Activated naive CD4-positive, alpha-beta T cell treated with anti-CD3 and anti-CD28 coated beads for 36 hours (primary cell): ENCODE data around the gene GPR119. TPM values are rescaled to one million over a fixed set of nuclear protein-coding genes. Genes with fewer than 3 reads are reported as not detected.
"Not testable (repeated sequence)": the region's sequence is repeated elsewhere in the genome, so short reads cannot be mapped to it uniquely, and the experiment has no call there.

ENCODE experiments used
- CTCF ChIA-PET: fragments of 350-600 bp; sonication (Branson Sonifier 250); formaldehyde crosslinking; loops from one replicate; lab custom pipeline; 2021; ENCODE audit warnings: antibody characterized with exemption; lab: Charles Lee
- DNase-seq: peaks from one replicate; pipeline ENCODE4 v3.0.0-alpha.2; 2020
- H3K27ac Mint-ChIP-seq: one replicate; pipeline ENCODE4 v1.8.0; 2021; ENCODE audit warnings: mild to moderate bottlenecking, mixed read lengths
- H3K27me3 Mint-ChIP-seq: one replicate; pipeline ENCODE4 v1.8.0; 2021; ENCODE audit warnings: low read depth, mixed read lengths
- H3K36me3 Mint-ChIP-seq: one replicate; pipeline ENCODE4 v1.8.0; 2021; ENCODE audit warnings: low read depth, mixed read lengths
- H3K4me1 Mint-ChIP-seq: one replicate; pipeline ENCODE4 v1.8.0; 2021; ENCODE audit warnings: low read depth, mixed read lengths
- H3K4me3 Mint-ChIP-seq: one replicate; pipeline ENCODE4 v1.8.0; 2021; ENCODE audit warnings: mild to moderate bottlenecking, moderate library complexity, mixed read lengths
- H3K9me3 Mint-ChIP-seq: one replicate; pipeline ENCODE4 v1.8.0; 2021; ENCODE audit warnings: mixed read lengths
- intact Hi-C: fragments of 100-400 bp; cut with micrococcal nuclease; formaldehyde crosslinking; loops from one replicate; pipeline ENCODE4 v1.15.1; 2023
- total RNA-seq, 2 experiments: library from RNA; stranded (reverse); gene quantifications; one replicate each; pipeline ENCODE4 v1.2.3, GENCODE V29; 2021

The GPR119 gene
- not detected for total RNA-seq

DNA sequence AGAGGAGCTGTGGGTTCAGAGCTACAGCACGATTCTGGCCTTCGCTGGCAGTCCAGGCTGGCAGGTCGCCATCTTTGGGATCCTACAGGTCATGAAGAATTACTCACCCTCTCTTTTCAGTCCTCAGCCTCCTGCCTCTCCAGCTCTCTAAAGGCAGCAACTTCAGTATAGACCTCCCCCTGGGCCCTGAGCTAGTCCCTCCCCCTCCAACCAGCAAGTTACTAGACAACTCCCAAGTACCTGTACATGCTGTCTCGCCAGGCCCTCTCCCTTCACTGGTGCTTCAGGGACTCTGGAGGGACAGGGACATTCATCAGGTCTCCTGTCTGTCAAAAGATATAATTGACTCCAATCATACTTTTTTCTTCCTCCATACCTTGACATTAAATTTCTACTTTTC, at the start of gene GPR119:
Gene GPR119, minus strand, starts transcription at position 155 of the 400 bp plus-strand sequence. CDS start 227 bp downstream, outside the sequence.
- intact Hi-C loops = no loop called here
- Mint-ChIP-seq H3K27me3 (no peaks in the 10 kb centered on the region), H3K9me3 (no peaks in the 10 kb centered on the region), H3K4me1 (no peaks in the 10 kb centered on the region), H3K36me3 (no peaks in the 10 kb centered on the region), H3K27ac (no peak within 1 kb of the TSS), H3K4me3 (no peak within 1 kb of the TSS)
- CTCF ChIA-PET = no interaction called here
- no peak for DNase-seq

DNA sequence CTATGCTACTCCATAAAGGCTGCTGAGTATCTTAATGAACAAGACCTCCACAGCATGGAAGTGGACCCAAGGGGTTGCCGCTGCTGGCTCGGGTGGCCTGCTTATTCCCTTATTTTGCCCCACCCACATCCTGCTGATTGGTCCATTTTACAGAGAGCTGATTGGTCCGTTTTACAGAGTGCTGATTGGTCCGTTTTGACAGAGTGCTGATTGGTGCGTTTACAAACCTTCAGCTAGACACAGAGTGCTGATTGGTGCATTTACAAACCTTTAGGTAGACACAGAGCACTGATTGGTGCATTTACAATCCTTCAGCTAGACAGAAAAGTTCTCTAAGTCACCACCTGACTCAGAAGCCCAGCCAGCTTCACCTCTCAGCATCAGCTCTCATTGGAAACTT, 43.8 kb upstream of the GPR119 start:
- intact Hi-C loops, DNase-seq, CTCF ChIA-PET: not testable (repeated sequence)

DNA sequence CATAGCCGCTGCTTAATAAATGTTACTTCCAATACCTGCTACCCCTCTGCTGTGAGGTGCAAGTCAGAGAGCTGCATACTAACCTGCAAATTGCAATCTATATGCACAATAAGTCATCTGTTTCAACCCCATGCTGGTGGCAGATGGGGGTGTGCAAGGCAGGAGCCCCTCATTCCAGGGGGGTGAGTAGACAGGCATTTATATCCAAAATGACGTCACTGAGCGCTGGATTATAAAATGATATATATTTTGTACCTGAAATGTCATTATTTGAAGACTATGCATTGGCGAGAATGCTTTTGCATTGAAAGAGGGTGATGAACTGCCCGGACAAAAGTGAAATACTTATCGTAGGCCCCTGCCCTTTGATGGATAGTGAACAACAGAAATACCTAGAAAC, 41.1 kb upstream of the GPR119 start:
- no peak for DNase-seq
- no peaks in the 10 kb centered on the region for H3K36me3 Mint-ChIP-seq
- H3K27ac Mint-ChIP-seq = no peak overlapping the region
- H3K4me3 Mint-ChIP-seq = no peak overlapping the region
- H3K9me3 Mint-ChIP-seq = no peaks in the 10 kb centered on the region
- no peaks in the 10 kb centered on the region for H3K27me3 Mint-ChIP-seq
- H3K4me1 Mint-ChIP-seq = no peaks in the 10 kb centered on the region
- intact Hi-C loops = no loop called here
- CTCF ChIA-PET = no interaction called here

More for the DNA sequence above, 43.8 kb upstream of the GPR119 start:
- H3K27ac Mint-ChIP-seq, H3K4me3 Mint-ChIP-seq, H3K9me3 Mint-ChIP-seq, H3K27me3 Mint-ChIP-seq, H3K36me3 Mint-ChIP-seq, H3K4me1 Mint-ChIP-seq: not testable (repeated sequence)

DNA sequence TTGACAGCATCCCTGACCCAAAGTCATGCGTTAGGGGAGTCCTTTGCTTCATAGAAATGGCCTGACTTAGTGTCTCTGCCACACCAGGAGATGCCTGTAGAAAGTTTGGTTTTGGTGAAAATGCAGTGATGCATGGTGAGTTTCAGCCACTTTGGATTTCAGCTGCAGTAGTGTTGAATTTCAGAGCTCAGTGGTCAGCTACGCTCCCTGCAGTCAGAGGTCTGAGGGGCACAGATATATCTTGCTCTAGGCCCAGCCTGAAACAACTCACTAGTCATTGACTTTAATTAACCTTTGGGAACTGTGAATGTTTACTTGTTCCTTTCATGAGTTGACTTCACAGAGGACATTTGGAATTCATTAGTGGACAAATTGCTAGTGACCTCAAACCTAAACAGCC, 33.8 kb upstream of the GPR119 start:
- Mint-ChIP-seq H3K36me3 (peaks cover 2% of the 10 kb centered on the region), H3K27ac (no peak overlapping the region), H3K4me3 (no peak overlapping the region), H3K9me3 (no peaks in the 10 kb centered on the region), H3K27me3 (no peaks in the 10 kb centered on the region), H3K4me1 (no peaks in the 10 kb centered on the region)
- no peak for DNase-seq
- CTCF ChIA-PET = no interaction called here
- intact Hi-C loops = no loop called here

DNA sequence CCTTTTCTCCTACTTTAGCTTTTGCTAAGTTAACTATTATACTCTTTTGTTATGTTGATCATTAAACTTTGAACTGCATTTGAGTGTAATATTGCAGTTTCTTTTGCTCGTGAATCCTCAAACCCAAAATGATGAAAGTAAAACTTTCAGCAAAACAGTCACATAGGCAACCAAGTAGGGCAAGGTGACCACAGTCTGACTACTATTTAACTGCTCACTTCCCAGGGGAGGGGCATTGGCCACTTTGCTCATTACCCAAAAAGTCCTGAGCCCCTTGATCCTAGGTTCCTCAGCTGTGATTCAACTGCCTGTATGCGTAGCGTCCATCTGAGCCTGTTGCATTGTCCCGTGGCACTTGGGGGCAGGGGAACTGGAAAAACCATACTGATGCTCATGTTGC, 33.3 kb upstream of the GPR119 start:
- peaks cover 3% of the 10 kb centered on the region for H3K36me3 Mint-ChIP-seq
- H3K9me3 Mint-ChIP-seq = no peaks in the 10 kb centered on the region
- no peak overlapping the region for H3K4me3 Mint-ChIP-seq
- CTCF ChIA-PET = no interaction called here
- no peaks in the 10 kb centered on the region for H3K4me1 Mint-ChIP-seq
- intact Hi-C loops = no loop called here
- H3K27me3 Mint-ChIP-seq = no peaks in the 10 kb centered on the region
- no peak overlapping the region for H3K27ac Mint-ChIP-seq
- no peak for DNase-seq

DNA sequence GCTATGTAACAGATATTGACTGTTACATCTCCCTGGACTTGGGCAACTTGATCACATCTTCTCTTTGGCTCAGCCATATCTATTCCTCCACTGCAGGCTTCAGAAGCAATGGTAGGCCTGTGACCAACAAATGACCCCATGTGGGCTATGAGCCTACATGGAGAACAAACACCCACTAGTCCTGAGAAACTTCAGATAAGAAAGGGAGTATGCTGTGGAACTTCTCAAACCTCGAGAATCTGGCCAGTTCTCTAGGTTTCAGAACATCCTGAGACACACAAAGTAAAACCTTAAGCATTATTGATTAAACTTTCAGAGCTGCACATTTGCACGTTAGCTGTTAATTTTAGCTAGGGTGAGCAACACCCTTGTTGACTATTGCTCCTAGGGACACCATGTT, 32.6 kb upstream of the GPR119 start:
- H3K36me3 Mint-ChIP-seq = peaks cover 3% of the 10 kb centered on the region
- H3K4me3 Mint-ChIP-seq = no peak overlapping the region
- H3K27ac Mint-ChIP-seq = no peak overlapping the region
- no peaks in the 10 kb centered on the region for H3K27me3 Mint-ChIP-seq
- no peak for DNase-seq
- H3K9me3 Mint-ChIP-seq = no peaks in the 10 kb centered on the region
- intact Hi-C loops = no loop called here
- H3K4me1 Mint-ChIP-seq = no peaks in the 10 kb centered on the region
- CTCF ChIA-PET = no interaction called here

DNA sequence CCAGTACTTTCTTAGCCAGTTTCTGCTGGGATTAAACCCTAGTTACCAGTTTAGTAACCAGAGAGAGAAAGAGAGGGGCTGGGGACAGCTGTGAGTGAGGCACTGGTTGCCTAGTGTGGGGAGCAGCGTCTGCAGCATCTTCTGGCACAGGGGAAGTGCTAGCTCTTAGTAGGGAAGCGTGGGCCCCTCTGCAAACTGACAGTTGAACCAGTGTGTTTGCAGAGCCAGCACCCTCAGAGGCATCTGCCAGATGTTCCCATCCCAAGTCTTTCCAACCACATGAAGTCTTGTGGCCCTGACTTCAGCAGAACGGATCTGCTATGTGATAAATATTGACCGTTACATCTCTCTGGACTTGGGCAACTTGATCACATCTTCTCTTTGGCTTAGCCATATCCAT, 31.3 kb upstream of the GPR119 start:
- H3K4me1 Mint-ChIP-seq = no peaks in the 10 kb centered on the region
- H3K36me3 Mint-ChIP-seq = peaks cover 5% of the 10 kb centered on the region
- no peak overlapping the region for H3K27ac Mint-ChIP-seq
- H3K27me3 Mint-ChIP-seq = no peaks in the 10 kb centered on the region
- CTCF ChIA-PET = no interaction called here
- H3K9me3 Mint-ChIP-seq = no peaks in the 10 kb centered on the region
- DNase-seq = no peak
- intact Hi-C loops = no loop called here
- no peak overlapping the region for H3K4me3 Mint-ChIP-seq

DNA sequence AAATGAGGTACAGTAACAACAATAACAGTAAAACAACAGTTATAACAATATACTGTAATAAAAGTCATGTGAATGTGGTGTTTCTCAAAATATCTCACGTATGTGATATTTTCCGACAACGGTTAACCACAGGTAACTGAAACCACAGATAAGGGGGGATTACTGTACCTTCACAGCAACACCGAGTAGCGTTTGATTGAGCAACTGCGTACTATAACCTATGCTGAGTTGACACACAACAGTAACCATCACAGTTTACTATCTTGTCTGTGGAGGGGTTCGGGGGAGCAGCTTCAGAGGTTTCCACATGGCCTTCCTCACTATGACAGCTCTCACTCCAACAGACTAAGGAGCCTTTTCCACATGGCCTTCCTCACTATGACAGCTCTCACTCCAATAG, 29.7 kb upstream of the GPR119 start:
- CTCF ChIA-PET = no interaction called here
- no peak for DNase-seq
- intact Hi-C loops = no loop called here

DNA sequence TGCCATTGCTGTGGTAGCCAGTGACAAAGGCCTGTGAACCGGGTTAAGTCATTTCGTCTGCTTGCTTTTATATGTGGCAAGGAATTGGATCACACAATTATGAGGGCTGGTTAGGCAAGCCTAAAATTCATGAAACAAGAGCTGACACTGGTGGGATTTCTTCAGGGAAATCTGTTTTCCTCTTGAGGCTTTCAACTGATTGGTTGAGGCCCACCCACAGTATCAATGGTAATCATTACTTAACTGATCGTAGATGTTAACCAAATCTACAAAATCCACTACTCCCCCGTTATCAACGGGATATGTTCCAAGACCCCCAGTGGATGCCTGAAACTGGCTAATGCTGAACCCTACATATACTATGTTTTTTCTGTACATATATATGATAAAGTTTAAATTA, 29.3 kb upstream of the GPR119 start:
- CTCF ChIA-PET = no interaction called here
- Mint-ChIP-seq H3K9me3 (no peaks in the 10 kb centered on the region), H3K4me1 (no peaks in the 10 kb centered on the region), H3K27ac (no peak overlapping the region), H3K4me3 (no peak overlapping the region), H3K36me3 (peaks cover 7% of the 10 kb centered on the region), H3K27me3 (no peaks in the 10 kb centered on the region)
- intact Hi-C loops = no loop called here
- no peak for DNase-seq

More for the DNA sequence above, 29.7 kb upstream of the GPR119 start:
- H3K36me3 Mint-ChIP-seq = peaks cover 7% of the 10 kb centered on the region
- no peaks in the 10 kb centered on the region for H3K27me3 Mint-ChIP-seq
- no peak overlapping the region for H3K27ac Mint-ChIP-seq
- no peaks in the 10 kb centered on the region for H3K4me1 Mint-ChIP-seq
- no peak overlapping the region for H3K4me3 Mint-ChIP-seq
- H3K9me3 Mint-ChIP-seq = no peaks in the 10 kb centered on the region

DNA sequence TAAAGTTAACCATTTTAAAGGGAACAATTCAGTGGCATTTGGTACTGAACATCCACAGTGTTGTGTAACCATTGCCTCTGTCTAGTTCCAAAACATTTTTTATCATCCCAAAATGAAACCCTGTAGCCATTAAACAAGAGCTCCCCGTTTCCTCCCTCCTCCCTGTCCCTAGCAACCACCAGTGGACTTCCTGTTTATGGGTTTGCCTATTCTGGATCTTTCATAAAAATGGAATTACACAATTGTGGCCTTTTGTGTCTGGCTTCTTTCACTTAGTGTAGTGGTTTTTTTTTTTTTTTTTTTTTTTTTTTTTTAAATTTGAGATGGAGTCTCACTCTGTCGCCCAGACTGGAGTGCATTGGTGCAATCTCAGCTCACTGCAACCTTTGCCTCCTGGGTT, 27.9 kb upstream of the GPR119 start:
- Mint-ChIP-seq H3K4me1 (no peaks in the 10 kb centered on the region), H3K4me3 (no peak overlapping the region), H3K36me3 (peaks cover 9% of the 10 kb centered on the region), H3K9me3 (no peaks in the 10 kb centered on the region), H3K27me3 (no peaks in the 10 kb centered on the region), H3K27ac (no peak overlapping the region)
- intact Hi-C loops = no loop called here
- DNase-seq = no peak
- CTCF ChIA-PET = no interaction called here

DNA sequence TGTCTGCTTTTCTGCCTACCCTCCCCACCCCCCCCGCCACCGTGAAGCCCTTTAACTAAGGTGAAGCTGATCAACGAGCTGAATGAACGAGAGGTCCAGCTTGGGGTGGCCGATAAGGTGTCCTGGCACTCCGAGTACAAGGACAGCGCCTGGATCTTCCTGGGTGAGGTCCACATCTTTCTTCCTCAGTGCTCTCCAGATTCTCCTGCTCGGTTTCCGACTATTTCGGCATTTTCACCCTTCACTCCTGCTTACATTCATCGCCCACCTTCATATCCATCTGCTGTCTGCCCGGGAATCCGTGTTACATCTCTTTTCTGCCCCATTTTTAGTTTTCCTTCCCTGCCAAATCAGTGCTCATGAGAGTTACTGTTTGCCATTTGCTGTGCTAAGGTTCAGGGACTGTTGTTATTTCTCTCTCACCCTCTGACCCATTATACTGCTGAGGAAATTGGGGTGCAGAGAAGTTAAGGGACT, 16.8 kb upstream of the GPR119 start:
- no peaks in the 10 kb centered on the region for H3K27me3 Mint-ChIP-seq
- H3K9me3 Mint-ChIP-seq = no peaks in the 10 kb centered on the region
- H3K4me3 Mint-ChIP-seq = peak overlapping the region; percentile 83
- H3K4me1 Mint-ChIP-seq = peaks cover 20% of the 10 kb centered on the region
- CTCF ChIA-PET = interaction anchor here (1.2 kb wide), 1 partner anchor 141 kb away, joined by 3 read pairs; no protein-coding TSS in a partner anchor
- peaks cover 10% of the 10 kb centered on the region for H3K36me3 Mint-ChIP-seq
- H3K27ac Mint-ChIP-seq = peak overlapping the region; percentile 58
- DNase-seq = no peak
- intact Hi-C loops = loop anchor here (2.0 kb wide), 1 partner anchor 133 kb away; the partner anchor contains the start of gene ZNF280C

DNA sequence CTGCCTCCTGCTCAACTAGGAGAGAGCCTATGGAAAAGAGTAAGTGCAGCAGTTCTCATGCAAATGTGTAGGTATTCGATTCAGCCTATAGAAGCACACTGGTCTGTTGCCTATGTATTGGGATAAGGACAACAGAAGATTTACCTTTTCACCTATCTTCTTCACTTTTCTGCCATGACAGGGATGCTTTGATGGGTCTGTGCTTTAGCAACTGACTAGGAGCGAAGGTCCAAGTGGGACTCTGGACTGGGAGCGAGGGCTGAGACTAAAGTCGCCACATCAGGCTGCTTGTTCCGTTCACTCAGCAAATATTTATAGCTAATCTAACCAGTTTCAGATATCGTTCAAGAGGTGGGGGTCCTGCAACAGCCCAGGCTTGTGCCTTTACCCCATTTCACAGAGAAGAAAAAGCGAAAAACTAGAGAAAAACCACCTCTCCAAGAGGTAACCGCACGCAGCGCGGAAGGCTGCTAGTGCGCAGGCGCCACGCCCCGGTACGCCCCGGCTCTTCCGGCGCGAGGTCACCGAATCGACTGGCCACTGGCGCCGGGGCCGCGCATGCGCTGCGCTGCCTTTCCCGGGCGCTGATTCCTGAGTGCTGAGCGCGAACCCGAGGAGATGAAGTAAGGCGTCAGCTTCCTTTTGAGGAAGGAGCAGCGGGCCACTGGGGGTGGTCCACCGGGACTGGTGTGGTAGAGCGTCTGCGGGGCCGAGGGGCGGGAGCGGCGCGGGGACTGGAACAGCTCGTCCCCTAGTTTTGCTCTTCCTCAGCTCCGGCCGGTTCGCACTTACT, 16.1 kb upstream of the GPR119 start, which contains the start of gene RBMX2:
Gene RBMX2, plus strand, starts transcription at position 573 of the 793 bp plus-strand sequence. Its CDS starts 46 bp downstream, at position 619.
- intact Hi-C loops = loop anchor here (1.0 to 2.0 kb wide), 3 partner anchors 62 to 502 kb away; partner anchors contain the start of genes ENOX2, SLC25A14 and ZNF280C
- CTCF ChIA-PET = no interaction called here
- peak within 1 kb of the TSS; percentile 90 for H3K27ac Mint-ChIP-seq
- peaks cover 20% of the 10 kb centered on the region for H3K4me1 Mint-ChIP-seq
- H3K27me3 Mint-ChIP-seq = no peaks in the 10 kb centered on the region
- H3K9me3 Mint-ChIP-seq = no peaks in the 10 kb centered on the region
- peaks cover 10% of the 10 kb centered on the region for H3K36me3 Mint-ChIP-seq
- H3K4me3 Mint-ChIP-seq = peak within 1 kb of the TSS; percentile 83
- peak; percentile 63 for DNase-seq

DNA sequence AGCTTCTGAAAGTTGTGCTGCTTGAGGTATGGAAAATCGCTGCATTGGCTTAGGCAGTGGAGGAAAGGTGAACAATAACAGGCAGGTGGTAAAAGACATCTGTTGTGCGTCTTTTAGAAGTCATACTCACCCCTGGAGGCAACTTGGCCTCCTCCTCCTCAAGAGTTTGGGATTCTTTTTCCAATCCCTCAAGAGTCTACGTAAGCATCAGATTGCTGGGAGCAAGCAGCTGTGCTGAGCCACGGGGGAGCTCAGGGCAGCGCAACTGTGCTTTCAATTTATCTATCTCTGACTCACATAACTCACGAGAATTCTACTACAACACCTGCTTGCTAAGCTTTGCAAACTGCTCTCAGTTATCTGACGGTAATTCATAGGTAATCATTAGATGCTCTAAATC, 9.9 kb upstream of the GPR119 start:
- CTCF ChIA-PET = no interaction called here
- Mint-ChIP-seq H3K36me3 (no peaks in the 10 kb centered on the region), H3K27me3 (no peaks in the 10 kb centered on the region), H3K4me1 (no peaks in the 10 kb centered on the region), H3K9me3 (no peaks in the 10 kb centered on the region), H3K27ac (no peak overlapping the region), H3K4me3 (no peak overlapping the region)
- DNase-seq = no peak
- intact Hi-C loops = no loop called here
